Fibroblast of lung (primary cell): Measurements from ENCODE around the gene OTOP1. TPM values are rescaled to one million over a fixed set of nuclear protein-coding genes. Genes with fewer than 3 reads are reported as not detected.

Experiments
- DNase-seq, 2 donors: peaks; one replicate each; pipeline versions ENCODE4 v3.0.0 to v3.0.0-alpha.2; 2010; ENCODE audit warnings: low read depth in 2 of 2
- H2AFZ ChIP-seq: 2 replicates; pipeline ENCODE4 v1.5.1; 2012; ENCODE audit warnings: low read length, control low read depth, inconsistent platforms
- H3K27ac ChIP-seq: 2 replicates; pipeline ENCODE4 v1.5.1; 2011; ENCODE audit warnings: low read length, control low read depth; ENCODE audit not compliant: insufficient read depth
- H3K27me3 ChIP-seq: 2 replicates; pipeline ENCODE4 v1.5.1; 2011; ENCODE audit warnings: mild to moderate bottlenecking, low read length; ENCODE audit not compliant: control insufficient read depth, insufficient read depth
- H3K36me3 ChIP-seq: 2 replicates; pipeline ENCODE4 v1.5.1; 2011; ENCODE audit warnings: low read length; ENCODE audit not compliant: control insufficient read depth, insufficient read depth
- H3K4me1 ChIP-seq: 2 replicates; pipeline ENCODE4 v1.5.1; 2011; ENCODE audit warnings: low read length; ENCODE audit not compliant: control insufficient read depth, insufficient read depth; ENCODE audit errors: extremely low read depth
- H3K4me2 ChIP-seq: 2 replicates; pipeline ENCODE4 v1.5.1; 2011; ENCODE audit warnings: low read length, control low read depth; ENCODE audit not compliant: insufficient read depth; ENCODE audit errors: extremely low read depth
- H3K4me3 ChIP-seq, 4 experiments: fragments of 200-600 bp in 1 of 4; sonication (generic) in 1 of 4; replicated peaks in 1 of 4; 2 replicates each; pipeline ENCODE4 v1.5.1; 2011 to 2016; ENCODE audit warnings: low read length in 4 of 4, low read depth in 3 of 4, mild to moderate bottlenecking in 3 of 4, control low read depth in 2 of 4, inconsistent platforms in 1 of 4, mixed read lengths in 1 of 4; ENCODE audit not compliant: insufficient read depth in 1 of 4; ENCODE audit errors: control extremely low read depth in 1 of 4
- H3K79me2 ChIP-seq: 2 replicates; pipeline ENCODE4 v1.5.1; 2012; ENCODE audit warnings: mild to moderate bottlenecking, low read length, inconsistent platforms; ENCODE audit not compliant: control insufficient read depth, insufficient read depth
- H3K9ac ChIP-seq: 2 replicates; pipeline ENCODE4 v1.5.1; 2011; ENCODE audit warnings: mild to moderate bottlenecking, low read length, control low read depth; ENCODE audit not compliant: insufficient read depth
- H3K9me3 ChIP-seq: 2 replicates; pipeline ENCODE4 v1.5.1; 2012; ENCODE audit warnings: low read depth, low read length; ENCODE audit not compliant: control insufficient read depth, insufficient read depth
- H4K20me1 ChIP-seq: 2 replicates; pipeline ENCODE4 v1.5.1; 2011; ENCODE audit warnings: low read length; ENCODE audit not compliant: control insufficient read depth, insufficient read depth; ENCODE audit errors: extremely low read depth
- CTCF ChIP-seq, 2 donors: IDR thresholded peaks in 1 of 2; conservative IDR thresholded peaks in 1 of 2; 1 replicate in 1 of 2; 2 replicates in 1 of 2; pipeline ENCODE4 v1.5.1; 2011 to 2012; ENCODE audit warnings: low read length in 2 of 2, control low read depth in 1 of 2, inconsistent platforms in 1 of 2, low read depth in 1 of 2, mild to moderate bottlenecking in 1 of 2
- EZH2 ChIP-seq: IDR thresholded peaks from 2 replicates; pipeline ENCODE4 v1.5.1; 2012; ENCODE audit warnings: low read length, control low read depth, mild to moderate bottlenecking; ENCODE audit errors: missing control alignments
- polyA plus RNA-seq, 2 donors: library from polyadenylated mRNA; depleted of rRNA in 1 of 2; stranded (reverse) in 1 of 2; unstranded in 1 of 2; fragments of >200 nt; gene quantifications; 2 replicates each; pipeline ENCODE4 v1.2.1, GENCODE V29; 2011 to 2012; ENCODE audit warnings: missing spikeins in 1 of 2
- total RNA-seq: library from RNA; depleted of rRNA; stranded (reverse); fragments of >200 nt; gene quantifications from 2 replicates; pipeline ENCODE4 v1.2.1, GENCODE V29; 2014

OTOP1 gene
- total and polyA plus RNA-seq, 2 donors (not counting 1 experiment from before 2014, with no cell fraction given): not detected

- H3K36me3 ChIP-seq: peaks cover 3% of the 10 kb centered on the region
Observed at GRCh38 chr4:4270529-4270928, 43.8 kb upstream of the OTOP1 start.

DNA sequence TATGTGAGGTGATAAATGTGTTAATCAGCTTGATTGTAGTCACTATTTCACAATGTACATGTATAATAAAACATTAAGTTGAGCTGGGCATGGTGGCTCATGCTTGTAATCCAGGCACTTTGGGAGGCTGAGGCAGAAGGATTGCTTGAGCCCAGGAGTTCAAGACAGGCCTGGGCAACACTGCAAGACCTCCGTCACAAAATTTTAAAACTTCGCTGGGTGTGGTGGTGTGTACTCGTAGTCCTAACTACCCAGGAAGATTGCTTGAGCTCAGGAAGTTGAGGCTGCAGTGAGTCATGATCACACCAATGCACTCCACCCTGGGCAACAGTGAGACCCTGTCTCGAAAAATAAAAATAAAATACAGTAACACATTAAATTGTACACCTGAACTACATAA, 43.1 kb upstream of the OTOP1 start:
- no peak overlapping the region for H3K9ac ChIP-seq
- no peaks in the 10 kb centered on the region for H3K27me3 ChIP-seq
- no peak overlapping the region for H3K27ac ChIP-seq
- no peaks in the 10 kb centered on the region for H3K79me2 ChIP-seq
- no peaks in the 10 kb centered on the region for H3K4me1 ChIP-seq
- no peak overlapping the region for H3K4me2 ChIP-seq
- no peaks in the 10 kb centered on the region for H4K20me1 ChIP-seq
- peaks cover 3% of the 10 kb centered on the region for H3K36me3 ChIP-seq
- no peak overlapping the region for H2AFZ ChIP-seq
- H3K4me3 ChIP-seq: no peak overlapping the region
- TF ChIP-seq CTCF (conservative IDR thresholded peaks at IDR 0.05 in 1 of 2, IDR thresholded peaks at IDR 0.05 in 1 of 2; ENCODE audit: low read depth in 1 of 2, low read length in 2 of 2) (no peak), EZH2 (no peak)
- no peaks in the 10 kb centered on the region for H3K9me3 ChIP-seq
- DNase-seq: peak; percentile 17 to 43

More at GRCh38 chr4:4270529-4270928, 43.8 kb upstream of the OTOP1 start:
- peak in 1 of 2 donors; percentile 42 for DNase-seq
- Histone ChIP-seq H3K27me3 (no peaks in the 10 kb centered on the region), H3K4me2 (no peak overlapping the region), H4K20me1 (no peaks in the 10 kb centered on the region), H3K27ac (no peak overlapping the region), H3K4me3 (no peak overlapping the region), H3K4me1 (no peaks in the 10 kb centered on the region), H2AFZ (no peak overlapping the region), H3K9ac (no peak overlapping the region), H3K79me2 (no peaks in the 10 kb centered on the region), H3K9me3 (no peaks in the 10 kb centered on the region)
- no peak for TF ChIP-seq EZH2
- no peak for TF ChIP-seq CTCF (conservative IDR thresholded peaks at IDR 0.05 in 1 of 2, IDR thresholded peaks at IDR 0.05 in 1 of 2; ENCODE audit: low read depth in 1 of 2, low read length in 2 of 2)

GRCh38 chr4:4269331-4269731, 42.6 kb upstream of the OTOP1 start:
- H3K27ac ChIP-seq: no peak overlapping the region
- H3K79me2 ChIP-seq: no peaks in the 10 kb centered on the region
- TF ChIP-seq EZH2 (no peak), CTCF (conservative IDR thresholded peaks at IDR 0.05 in 1 of 2, IDR thresholded peaks at IDR 0.05 in 1 of 2; ENCODE audit: low read depth in 1 of 2, low read length in 2 of 2) (no peak)
- no peaks in the 10 kb centered on the region for H3K4me1 ChIP-seq
- no peak overlapping the region for H3K4me2 ChIP-seq
- H2AFZ ChIP-seq: no peak overlapping the region
- H3K9ac ChIP-seq: no peak overlapping the region
- H3K36me3 ChIP-seq: peaks cover 3% of the 10 kb centered on the region
- no peaks in the 10 kb centered on the region for H4K20me1 ChIP-seq
- no peaks in the 10 kb centered on the region for H3K27me3 ChIP-seq
- no peaks in the 10 kb centered on the region for H3K9me3 ChIP-seq
- no peak overlapping the region for H3K4me3 ChIP-seq
- no peak for DNase-seq
